HepG2 (cell line): ENCODE measurements around the gene ITPRIP. TPM values are rescaled to one million over a fixed set of nuclear protein-coding genes. Genes with fewer than 3 reads are reported as not detected.

Experiments used
- FOXA3 ChIP-seq: IDR thresholded peaks from 2 replicates; pipeline ENCODE4 v1.6.1; 2016; ENCODE audit warnings: missing genetic modification reagents, missing compliant biosample characterization
- FOXC1 ChIP-seq: sonication (generic); formaldehyde crosslinking; IDR thresholded peaks from 2 replicates; pipeline ENCODE4 v1.8.0; 2022; ENCODE audit warnings: mild to moderate bottlenecking, missing genetic modification reagents, borderline replicate concordance
- HDAC6 ChIP-seq: fragments of 200-600 bp; sonication (generic); IDR thresholded peaks from 2 replicates; pipeline ENCODE4 v1.7.0; 2017; ENCODE audit warnings: mild to moderate bottlenecking, antibody characterized with exemption, low read length, low read depth
- HMG20B ChIP-seq: conservative IDR thresholded peaks from 2 replicates; pipeline ENCODE4 v1.6.1; 2016; ENCODE audit warnings: missing genetic modification reagents, missing compliant biosample characterization
- KDM3A ChIP-seq: IDR thresholded peaks from 2 replicates; pipeline ENCODE4 v1.6.1; 2018; ENCODE audit warnings: low read depth, missing compliant biosample characterization
- MAF1 ChIP-seq: sonication (generic); formaldehyde crosslinking; IDR thresholded peaks from 2 replicates; pipeline ENCODE4 v1.5.0; 2020; ENCODE audit warnings: missing genetic modification reagents, borderline replicate concordance
- MBNL3 ChIP-seq: fragments of 250-450 bp; sonication (Bioruptor Pico); conservative IDR thresholded peaks from 2 replicates; pipeline ENCODE4 v1.8.0; 2022; ENCODE audit warnings: mild to moderate bottlenecking, inconsistent platforms
- NFRKB ChIP-seq: fragments of 450-650 bp; IDR thresholded peaks from 2 replicates; pipeline ENCODE4 v1.6.1; 2017
- RARG ChIP-seq: sonication (generic); formaldehyde crosslinking; IDR thresholded peaks from 2 replicates; pipeline ENCODE4 v1.4.0; 2020; ENCODE audit warnings: low read depth, mild to moderate bottlenecking, missing genetic modification reagents
- RBM39 ChIP-seq: fragments of 200-400 bp; formaldehyde crosslinking; IDR thresholded peaks from one replicate; pipeline ENCODE4 v1.6.1; 2018; ENCODE audit warnings: antibody characterized with exemption, mild to moderate bottlenecking, low read depth, low read length; ENCODE audit not compliant: poor library complexity, severe bottlenecking
- RXRB ChIP-seq: IDR thresholded peaks from 2 replicates; pipeline ENCODE4 v1.6.1; 2016; ENCODE audit warnings: borderline replicate concordance, missing genetic modification reagents, missing compliant biosample characterization
- SNAPC2 ChIP-seq: sonication (generic); formaldehyde crosslinking; IDR thresholded peaks from 2 replicates; pipeline ENCODE4 v1.8.1; 2022; ENCODE audit warnings: mild to moderate bottlenecking, missing genetic modification reagents
- ZNF143 ChIP-seq: sonication (generic); formaldehyde crosslinking; IDR thresholded peaks from 2 replicates; pipeline ENCODE4 v1.4.0; 2020; ENCODE audit warnings: missing genetic modification reagents
- ZNF264 ChIP-seq: sonication (generic); formaldehyde crosslinking; IDR thresholded peaks from 2 replicates; pipeline ENCODE4 v1.4.0; 2020; ENCODE audit warnings: missing genetic modification reagents
- ZNF317 ChIP-seq: sonication (generic); formaldehyde crosslinking; IDR thresholded peaks from 2 replicates; pipeline ENCODE4 v1.5.0; 2020; ENCODE audit warnings: mild to moderate bottlenecking, missing genetic modification reagents
- ZNF331 ChIP-seq: sonication (generic); formaldehyde crosslinking; IDR thresholded peaks from 2 replicates; pipeline ENCODE4 v1.4.0; 2020; ENCODE audit warnings: missing genetic modification reagents
- ZNF333 ChIP-seq: sonication (generic); formaldehyde crosslinking; IDR thresholded peaks from 2 replicates; pipeline ENCODE4 v1.4.0; 2020; ENCODE audit warnings: mild to moderate bottlenecking, missing genetic modification reagents, borderline replicate concordance
- ZNF34 ChIP-seq: sonication (generic); formaldehyde crosslinking; IDR thresholded peaks from 2 replicates; pipeline ENCODE4 v1.4.0; 2020; ENCODE audit warnings: mild to moderate bottlenecking, missing genetic modification reagents, borderline replicate concordance
- ZNF383 ChIP-seq: sonication (generic); formaldehyde crosslinking; IDR thresholded peaks from 2 replicates; pipeline ENCODE4 v1.4.0; 2020; ENCODE audit warnings: missing genetic modification reagents, mild to moderate bottlenecking, borderline replicate concordance
- ZNF552 ChIP-seq: sonication (generic); formaldehyde crosslinking; IDR thresholded peaks from 2 replicates; pipeline ENCODE4 v1.9.0; 2022; ENCODE audit warnings: missing genetic modification reagents, mild to moderate bottlenecking, borderline replicate concordance
- ZNF674 ChIP-seq: sonication (generic); formaldehyde crosslinking; IDR thresholded peaks from 2 replicates; pipeline ENCODE4 v1.5.0; 2020; ENCODE audit warnings: low read depth, mild to moderate bottlenecking, missing genetic modification reagents
- ZNF703 ChIP-seq: sonication (generic); formaldehyde crosslinking; IDR thresholded peaks from 2 replicates; pipeline ENCODE4 v1.5.1; 2020; ENCODE audit warnings: missing genetic modification reagents, mild to moderate bottlenecking, moderate library complexity, borderline replicate concordance
- polyA plus RNA-seq, 8 experiments: library from polyadenylated mRNA; depleted of rRNA in 3 of 8; stranded (reverse) in 7 of 8; unstranded in 1 of 8; fragments of >200 nt; fragmentation: Illumina TruSeq in 4 of 8; extraction: Trizol in 4 of 8; gene quantifications; 2 replicates each; pipeline versions ENCODE4 v1.2.1 to v1.2.3, GENCODE V29; 2011 to 2016; ENCODE audit warnings: low read depth in 4 of 8, missing spikeins in 1 of 8, mixed read lengths in 1 of 8; ENCODE audit not compliant: insufficient read depth in 1 of 8
- total RNA-seq, 5 experiments: library from RNA; depleted of rRNA; stranded (reverse); fragments of >200 nt; fragmentation: Illumina TruSeq; extraction: Trizol; gene quantifications; 2 replicates each; pipeline ENCODE4 v1.2.3, GENCODE V29; 2016; ENCODE audit warnings: low read depth in 1 of 5
- TF ChIP-seq, protein P1 (sequence below): sonication (generic); formaldehyde crosslinking; IDR thresholded peaks from 2 replicates; pipeline ENCODE4 v1.4.0; 2020; ENCODE audit warnings: missing genetic modification reagents, borderline replicate concordance
- TF ChIP-seq, protein P2 (sequence below): sonication (generic); formaldehyde crosslinking; IDR thresholded peaks from 2 replicates; pipeline ENCODE4 v1.5.1; 2020; ENCODE audit warnings: mild to moderate bottlenecking, missing genetic modification reagents, moderate library complexity

Gene ITPRIP
- total and polyA plus RNA-seq, 2 of the 13 experiments (the other 11 are each of a cell fraction or from before 2014, with no cell fraction given), result 1.00 to 2.8 TPM

GRCh38 chr10:104288355-104288754, 49.9 kb downstream of the ITPRIP start (continued):
- TF ChIP-seq, protein P1, sequence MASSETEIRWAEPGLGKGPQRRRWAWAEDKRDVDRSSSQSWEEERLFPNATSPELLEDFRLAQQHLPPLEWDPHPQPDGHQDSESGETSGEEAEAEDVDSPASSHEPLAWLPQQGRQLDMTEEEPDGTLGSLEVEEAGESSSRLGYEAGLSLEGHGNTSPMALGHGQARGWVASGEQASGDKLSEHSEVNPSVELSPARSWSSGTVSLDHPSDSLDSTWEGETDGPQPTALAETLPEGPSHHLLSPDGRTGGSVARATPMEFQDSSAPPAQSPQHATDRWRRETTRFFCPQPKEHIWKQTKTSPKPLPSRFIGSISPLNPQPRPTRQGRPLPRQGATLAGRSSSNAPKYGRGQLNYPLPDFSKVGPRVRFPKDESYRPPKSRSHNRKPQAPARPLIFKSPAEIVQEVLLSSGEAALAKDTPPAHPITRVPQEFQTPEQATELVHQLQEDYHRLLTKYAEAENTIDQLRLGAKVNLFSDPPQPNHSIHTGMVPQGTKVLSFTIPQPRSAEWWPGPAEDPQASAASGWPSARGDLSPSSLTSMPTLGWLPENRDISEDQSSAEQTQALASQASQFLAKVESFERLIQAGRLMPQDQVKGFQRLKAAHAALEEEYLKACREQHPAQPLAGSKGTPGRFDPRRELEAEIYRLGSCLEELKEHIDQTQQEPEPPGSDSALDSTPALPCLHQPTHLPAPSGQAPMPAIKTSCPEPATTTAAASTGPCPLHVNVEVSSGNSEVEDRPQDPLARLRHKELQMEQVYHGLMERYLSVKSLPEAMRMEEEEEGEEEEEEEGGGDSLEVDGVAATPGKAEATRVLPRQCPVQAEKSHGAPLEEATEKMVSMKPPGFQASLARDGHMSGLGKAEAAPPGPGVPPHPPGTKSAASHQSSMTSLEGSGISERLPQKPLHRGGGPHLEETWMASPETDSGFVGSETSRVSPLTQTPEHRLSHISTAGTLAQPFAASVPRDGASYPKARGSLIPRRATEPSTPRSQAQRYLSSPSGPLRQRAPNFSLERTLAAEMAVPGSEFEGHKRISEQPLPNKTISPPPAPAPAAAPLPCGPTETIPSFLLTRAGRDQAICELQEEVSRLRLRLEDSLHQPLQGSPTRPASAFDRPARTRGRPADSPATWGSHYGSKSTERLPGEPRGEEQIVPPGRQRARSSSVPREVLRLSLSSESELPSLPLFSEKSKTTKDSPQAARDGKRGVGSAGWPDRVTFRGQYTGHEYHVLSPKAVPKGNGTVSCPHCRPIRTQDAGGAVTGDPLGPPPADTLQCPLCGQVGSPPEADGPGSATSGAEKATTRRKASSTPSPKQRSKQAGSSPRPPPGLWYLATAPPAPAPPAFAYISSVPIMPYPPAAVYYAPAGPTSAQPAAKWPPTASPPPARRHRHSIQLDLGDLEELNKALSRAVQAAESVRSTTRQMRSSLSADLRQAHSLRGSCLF, result no peak
- TF ChIP-seq ZNF703 (CRISPR knock-in tag), result no peak
- peak; percentile 83; the same call in 1 of the 2 replicates for TF ChIP-seq SNAPC2 (CRISPR knock-in tag)
- no peak for TF ChIP-seq RBM39
- TF ChIP-seq ZNF383 (CRISPR knock-in tag), result no peak
- TF ChIP-seq FOXC1 (CRISPR knock-in tag), result no peak
- TF ChIP-seq RXRB (CRISPR knock-in tag), result peak; percentile 98
- no peak; the same call in 1 of the 2 replicates for TF ChIP-seq HMG20B (CRISPR knock-in tag)
- no peak for TF ChIP-seq ZNF333
- TF ChIP-seq ZNF552 (CRISPR knock-in tag), result no peak
- no peak for TF ChIP-seq KDM3A
- TF ChIP-seq MBNL3 (CRISPR knock-in tag), result no peak
- TF ChIP-seq, protein P2, sequence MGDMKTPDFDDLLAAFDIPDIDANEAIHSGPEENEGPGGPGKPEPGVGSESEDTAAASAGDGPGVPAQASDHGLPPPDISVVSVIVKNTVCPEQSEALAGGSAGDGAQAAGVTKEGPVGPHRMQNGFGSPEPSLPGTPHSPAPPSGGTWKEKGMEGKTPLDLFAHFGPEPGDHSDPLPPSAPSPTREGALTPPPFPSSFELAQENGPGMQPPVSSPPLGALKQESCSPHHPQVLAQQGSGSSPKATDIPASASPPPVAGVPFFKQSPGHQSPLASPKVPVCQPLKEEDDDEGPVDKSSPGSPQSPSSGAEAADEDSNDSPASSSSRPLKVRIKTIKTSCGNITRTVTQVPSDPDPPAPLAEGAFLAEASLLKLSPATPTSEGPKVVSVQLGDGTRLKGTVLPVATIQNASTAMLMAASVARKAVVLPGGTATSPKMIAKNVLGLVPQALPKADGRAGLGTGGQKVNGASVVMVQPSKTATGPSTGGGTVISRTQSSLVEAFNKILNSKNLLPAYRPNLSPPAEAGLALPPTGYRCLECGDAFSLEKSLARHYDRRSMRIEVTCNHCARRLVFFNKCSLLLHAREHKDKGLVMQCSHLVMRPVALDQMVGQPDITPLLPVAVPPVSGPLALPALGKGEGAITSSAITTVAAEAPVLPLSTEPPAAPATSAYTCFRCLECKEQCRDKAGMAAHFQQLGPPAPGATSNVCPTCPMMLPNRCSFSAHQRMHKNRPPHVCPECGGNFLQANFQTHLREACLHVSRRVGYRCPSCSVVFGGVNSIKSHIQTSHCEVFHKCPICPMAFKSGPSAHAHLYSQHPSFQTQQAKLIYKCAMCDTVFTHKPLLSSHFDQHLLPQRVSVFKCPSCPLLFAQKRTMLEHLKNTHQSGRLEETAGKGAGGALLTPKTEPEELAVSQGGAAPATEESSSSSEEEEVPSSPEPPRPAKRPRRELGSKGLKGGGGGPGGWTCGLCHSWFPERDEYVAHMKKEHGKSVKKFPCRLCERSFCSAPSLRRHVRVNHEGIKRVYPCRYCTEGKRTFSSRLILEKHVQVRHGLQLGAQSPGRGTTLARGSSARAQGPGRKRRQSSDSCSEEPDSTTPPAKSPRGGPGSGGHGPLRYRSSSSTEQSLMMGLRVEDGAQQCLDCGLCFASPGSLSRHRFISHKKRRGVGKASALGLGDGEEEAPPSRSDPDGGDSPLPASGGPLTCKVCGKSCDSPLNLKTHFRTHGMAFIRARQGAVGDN (CRISPR knock-in tag), result no peak
- TF ChIP-seq RARG (CRISPR knock-in tag), result no peak
- no peak for TF ChIP-seq ZNF143 (CRISPR knock-in tag)
- peak; percentile 69; the same call in 1 of the 2 replicates for TF ChIP-seq ZNF317 (CRISPR knock-in tag)
- TF ChIP-seq NFRKB, result no peak
- TF ChIP-seq ZNF34 (CRISPR knock-in tag), result no peak
- no peak for TF ChIP-seq ZNF674 (CRISPR knock-in tag)
- TF ChIP-seq ZNF331 (CRISPR knock-in tag), result no peak
- TF ChIP-seq FOXA3 (CRISPR knock-in tag), result peak; percentile 98
- no peak for TF ChIP-seq HDAC6
- no peak for TF ChIP-seq MAF1 (CRISPR knock-in tag)
- no peak for TF ChIP-seq ZNF264 (CRISPR knock-in tag)
